GM21529 (cell line): ENCODE data around the gene MLH1.
A peak's percentile ranks its signal among the peaks of the same experiment; 100 is the strongest.
"Not testable (repeated sequence)": the region's sequence is repeated elsewhere in the genome, so short reads cannot be mapped to it uniquely, and the experiment has no call there.

Experiments used
- ATAC-seq: cut with Tn5 transposase; IDR thresholded peaks from one replicate; pipeline ENCODE4 v1.9.1; 2021; ENCODE audit not compliant: unreplicated experiment

MLH1 gene

DNA sequence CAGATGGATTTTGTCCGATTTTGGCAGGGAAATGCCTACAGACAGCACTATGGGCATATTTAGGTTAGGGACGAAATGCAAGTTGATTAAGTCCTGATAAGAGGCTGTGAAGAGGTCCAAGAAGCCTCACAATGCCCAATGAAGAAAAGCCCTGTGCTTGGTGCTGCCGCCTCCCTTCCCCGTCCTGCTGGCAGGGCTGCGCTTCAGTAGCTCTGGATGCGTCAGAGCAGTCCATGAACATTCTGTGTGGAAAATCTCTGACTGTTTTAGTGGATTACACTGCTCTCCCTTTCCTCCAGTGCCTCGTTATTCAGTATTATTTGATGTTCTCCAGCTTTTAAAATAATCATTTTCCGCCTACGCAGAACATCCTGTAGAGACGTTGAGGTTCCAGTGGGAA, 39.6 kb downstream of the MLH1 start:
- ATAC-seq = no peak

- no peak for ATAC-seq
Measured at GRCh38 chr3:37037352-37037751, 44.0 kb downstream of the MLH1 start.

DNA sequence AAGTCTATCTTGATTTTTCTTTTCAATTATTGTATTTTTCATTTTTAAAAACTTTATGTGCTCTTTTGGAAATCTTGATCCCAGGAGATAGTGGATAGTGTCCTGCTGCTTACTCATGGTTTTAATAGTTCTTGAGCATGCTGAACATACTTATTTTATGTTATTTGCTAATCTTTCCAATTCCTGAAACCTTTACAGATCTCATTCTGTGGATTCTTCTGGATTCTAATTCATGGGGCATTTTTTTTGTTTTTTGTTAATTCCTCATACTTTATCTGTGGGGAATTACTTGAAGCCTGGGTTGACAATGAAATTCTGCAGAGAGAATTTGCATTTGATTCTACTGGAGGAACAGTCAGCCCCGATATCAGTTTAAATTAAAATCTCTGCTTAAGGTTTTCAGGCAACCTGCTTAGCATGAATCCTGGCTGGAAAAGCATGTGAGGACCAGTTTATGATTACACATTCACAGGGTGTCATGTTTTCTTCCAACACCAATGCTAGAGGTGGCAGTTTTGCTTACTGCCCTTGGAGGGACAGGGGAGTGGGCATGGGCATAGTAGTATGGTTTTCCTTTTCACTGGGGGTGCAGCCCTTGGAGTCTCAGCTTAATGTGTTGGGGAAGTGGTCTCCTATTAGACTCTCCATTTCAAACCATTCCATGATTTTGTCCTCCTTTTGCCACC, 46.0 kb downstream of the MLH1 start:
- ATAC-seq = no peak

DNA sequence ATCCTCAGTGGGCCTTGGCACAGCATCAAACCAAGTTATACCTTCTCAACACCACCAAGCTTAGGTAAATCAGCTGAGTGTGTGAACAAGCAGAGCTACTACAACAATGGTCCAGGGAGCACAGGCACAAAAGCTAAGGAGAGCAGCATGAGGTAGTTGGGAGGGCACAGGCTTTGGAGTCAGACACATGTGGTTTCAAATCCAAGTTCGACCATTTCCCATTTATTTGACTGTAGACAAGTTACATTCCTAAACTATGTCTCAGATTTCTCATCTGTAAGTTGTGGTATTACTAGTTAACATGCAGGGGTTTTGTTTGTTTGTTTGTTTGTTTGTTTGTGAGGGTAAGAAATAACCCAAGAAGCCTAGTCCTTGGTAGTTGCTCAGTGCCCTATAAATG, 46.9 kb downstream of the MLH1 start:
- ATAC-seq = no peak

DNA sequence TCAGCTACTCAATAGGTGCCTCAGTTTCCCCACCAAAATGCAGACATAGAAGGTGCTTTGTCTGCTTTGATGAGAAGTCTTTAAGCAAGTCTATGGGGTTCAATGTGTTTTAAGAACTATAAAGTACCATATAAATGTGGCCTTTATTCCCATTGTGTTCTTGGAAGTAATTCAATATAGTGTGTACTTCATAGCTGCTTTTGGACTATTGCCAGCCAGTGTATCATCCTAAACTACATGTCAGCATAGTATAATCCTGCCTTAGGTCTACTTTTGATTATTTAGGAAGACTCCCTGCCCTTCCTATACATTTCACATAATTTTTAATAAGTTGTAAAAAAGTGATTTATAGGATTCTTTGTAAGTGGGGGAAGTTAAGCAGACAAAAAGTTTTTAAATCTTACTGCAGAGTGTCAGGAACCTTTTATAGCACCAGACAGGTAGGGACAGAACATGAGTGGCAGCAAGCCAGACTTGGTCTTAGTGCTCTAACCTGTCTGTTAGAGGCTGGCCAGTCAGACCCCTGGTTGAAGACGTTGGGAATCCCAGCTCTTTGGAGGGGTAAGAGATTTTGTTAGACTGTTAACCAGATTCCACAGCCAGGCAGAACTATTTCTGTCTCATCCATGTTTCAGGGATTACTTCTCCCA, 48.4 kb downstream of the MLH1 start:
- ATAC-seq = no peak

DNA sequence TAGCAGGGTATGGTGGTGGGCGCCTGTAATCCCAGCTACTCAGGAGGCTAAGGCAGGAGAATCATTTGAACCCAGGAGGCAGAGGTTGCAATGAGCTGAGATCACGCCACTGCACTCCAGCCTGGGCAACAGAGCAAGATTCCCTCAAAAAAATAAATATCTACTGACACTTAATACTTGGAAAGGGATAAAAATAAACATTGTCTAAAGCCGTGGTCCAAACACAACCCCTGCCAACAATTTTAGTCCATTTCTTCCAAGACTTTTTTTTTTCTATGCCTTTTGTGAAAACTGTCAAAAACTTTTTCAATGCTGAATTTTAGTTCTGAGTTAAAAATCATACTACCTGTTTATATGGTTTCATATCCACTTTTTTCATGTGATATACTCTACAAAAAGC, 49.4 kb downstream of the MLH1 start:
- ATAC-seq = not testable (repeated sequence)

DNA sequence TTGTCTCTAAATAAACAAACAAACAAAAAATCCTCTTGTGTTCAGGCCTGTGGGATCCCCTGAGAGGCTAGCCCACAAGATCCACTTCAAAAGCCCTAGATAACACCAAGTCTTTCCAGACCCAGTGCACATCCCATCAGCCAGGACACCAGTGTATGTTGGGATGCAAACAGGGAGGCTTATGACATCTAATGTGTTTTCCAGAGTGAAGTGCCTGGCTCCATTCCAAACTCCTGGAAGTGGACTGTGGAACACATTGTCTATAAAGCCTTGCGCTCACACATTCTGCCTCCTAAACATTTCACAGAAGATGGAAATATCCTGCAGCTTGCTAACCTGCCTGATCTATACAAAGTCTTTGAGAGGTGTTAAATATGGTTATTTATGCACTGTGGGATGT, 57.0 kb downstream of the MLH1 start:
- ATAC-seq = no peak

DNA sequence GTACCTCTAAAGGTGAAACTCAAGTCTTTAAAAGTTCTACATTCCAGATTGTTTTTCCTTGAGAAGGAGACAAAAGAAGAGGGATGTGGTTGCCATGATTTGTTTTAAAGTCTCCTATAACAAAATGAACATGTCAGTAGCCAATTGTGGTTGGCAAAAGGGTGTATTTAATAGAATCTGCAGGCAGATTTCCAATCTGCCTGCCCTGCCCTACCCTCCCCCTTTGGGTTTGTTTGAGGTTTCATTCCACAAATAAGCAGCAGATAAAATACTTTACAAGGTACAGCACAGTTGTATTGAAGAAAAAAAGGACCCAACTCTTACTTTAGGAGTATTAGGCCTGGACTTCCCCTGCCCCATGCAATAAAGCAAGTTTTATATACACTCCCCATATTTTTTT, 59.5 kb downstream of the MLH1 start:
- no peak for ATAC-seq

DNA sequence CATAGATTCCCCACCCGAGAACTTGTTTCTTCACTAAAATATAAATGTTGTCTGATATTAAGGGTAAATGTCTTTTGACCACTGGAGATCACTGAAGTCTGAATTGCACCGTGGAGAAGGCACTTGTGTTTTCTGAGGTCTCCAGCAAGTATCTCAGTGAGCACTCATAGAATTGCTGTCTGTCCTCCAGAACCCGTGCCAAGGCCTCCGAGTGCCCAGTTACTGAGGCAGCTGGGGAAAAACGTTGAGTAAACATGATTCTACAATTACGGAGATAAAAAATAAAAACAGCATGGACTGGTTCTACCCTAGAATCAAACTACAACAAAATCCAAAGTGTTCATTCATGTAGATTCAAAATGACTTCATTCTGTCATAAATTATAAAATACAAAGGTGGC, 60.0 kb downstream of the MLH1 start:
- no peak for ATAC-seq

DNA sequence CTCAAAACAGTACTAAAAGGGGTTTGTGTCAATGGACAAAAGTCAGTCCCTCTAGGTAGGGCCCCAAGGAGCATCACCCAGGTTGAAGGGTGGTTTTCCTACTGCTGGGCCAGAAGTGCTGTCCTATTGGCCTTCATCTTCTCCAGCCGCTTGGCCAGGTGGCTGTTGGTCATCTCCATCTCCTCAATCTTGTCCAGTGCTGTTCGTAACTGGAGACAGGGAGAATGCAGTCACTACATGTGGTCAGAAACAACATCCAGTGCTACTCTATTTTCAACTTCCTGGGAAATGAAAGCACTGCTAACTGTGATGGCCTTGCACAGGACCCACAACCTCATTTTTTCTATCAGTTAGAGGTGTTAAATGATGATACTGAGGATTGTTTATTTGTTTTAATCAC, 60.4 kb downstream of the MLH1 start:
- no peak for ATAC-seq

DNA sequence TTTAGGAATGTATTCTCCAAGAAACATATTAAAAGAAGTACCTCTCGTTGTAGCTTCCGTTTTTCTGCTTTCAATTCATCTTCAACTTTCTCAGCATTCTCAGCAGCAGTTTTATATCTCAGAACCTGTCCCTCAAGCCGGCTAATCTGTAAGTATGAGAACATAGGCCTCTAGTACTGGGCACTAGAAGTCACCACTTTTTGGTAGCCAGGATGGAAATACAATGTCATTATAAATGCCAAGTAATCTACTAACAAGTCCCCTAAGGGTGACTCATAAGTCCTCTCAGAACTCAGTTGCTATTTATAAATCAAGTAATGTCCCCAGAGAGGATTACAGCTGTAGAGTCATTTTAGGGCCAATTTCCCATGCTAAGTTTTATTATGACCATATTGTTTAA, 61.1 kb downstream of the MLH1 start:
- ATAC-seq = peak; percentile 91

- not testable (repeated sequence) for ATAC-seq
Measured at GRCh38 chr3:37055077-37055476, 61.8 kb downstream of the MLH1 start.

DNA sequence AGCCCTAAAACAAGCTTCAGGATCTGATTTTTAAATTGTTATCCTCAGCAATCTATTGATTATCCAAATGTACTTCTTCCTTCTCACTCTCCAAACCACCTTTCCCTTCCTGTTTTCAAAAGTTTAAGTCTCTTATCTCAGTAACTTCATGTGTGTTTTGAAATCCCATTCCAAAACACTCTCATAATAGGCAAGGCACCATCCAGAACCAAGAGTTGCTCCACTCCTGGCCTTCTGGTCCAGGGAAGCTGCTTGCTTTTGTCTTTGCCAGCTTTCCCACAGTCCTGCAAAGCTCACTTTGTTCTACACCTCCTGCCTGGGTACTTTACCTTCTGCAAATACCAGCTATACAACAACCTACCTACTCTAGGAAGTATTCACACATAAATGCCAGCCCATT, 63.5 kb downstream of the MLH1 start:
- ATAC-seq = no peak

GRCh38 chr3:37058117-37058516, 64.8 kb downstream of the MLH1 start:
- no peak for ATAC-seq

DNA sequence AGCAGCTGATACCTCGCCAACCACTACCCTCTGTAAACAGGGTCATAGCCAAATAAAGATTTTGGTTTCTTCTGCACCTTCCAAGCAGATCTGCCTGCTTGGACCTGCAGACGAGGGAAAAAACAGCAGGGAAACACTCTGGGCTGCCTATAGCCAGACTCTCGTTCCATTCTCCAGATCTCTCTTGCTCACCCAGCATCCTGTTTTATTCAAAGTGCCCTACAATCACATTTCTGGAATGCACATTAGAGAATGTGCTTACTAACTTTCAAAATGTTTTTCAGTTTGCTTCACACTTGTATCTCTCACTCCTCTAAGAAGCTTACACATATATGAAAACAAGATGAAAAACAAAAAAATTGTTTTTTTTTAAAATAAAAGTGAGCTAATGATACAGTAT, 71.4 kb downstream of the MLH1 start:
- no peak for ATAC-seq

DNA sequence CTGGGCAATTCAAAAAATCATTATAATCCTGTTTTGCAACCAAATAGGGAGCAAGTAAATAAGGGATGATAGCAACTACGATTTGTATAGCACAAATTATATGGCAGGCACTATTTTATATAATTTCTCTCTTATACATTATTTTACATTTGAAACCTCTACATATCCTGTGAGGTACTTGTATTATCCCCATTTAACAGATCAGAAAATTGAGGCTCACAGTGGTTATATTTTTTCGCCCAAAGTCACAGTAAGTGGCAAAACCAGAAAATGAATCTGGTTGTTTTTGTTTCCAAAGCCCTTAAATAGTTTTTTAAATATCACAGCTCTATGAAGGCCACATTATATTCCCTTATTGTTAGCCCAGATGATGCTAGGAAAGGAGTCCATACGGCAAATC, 74.3 kb downstream of the MLH1 start:
- ATAC-seq = no peak

DNA sequence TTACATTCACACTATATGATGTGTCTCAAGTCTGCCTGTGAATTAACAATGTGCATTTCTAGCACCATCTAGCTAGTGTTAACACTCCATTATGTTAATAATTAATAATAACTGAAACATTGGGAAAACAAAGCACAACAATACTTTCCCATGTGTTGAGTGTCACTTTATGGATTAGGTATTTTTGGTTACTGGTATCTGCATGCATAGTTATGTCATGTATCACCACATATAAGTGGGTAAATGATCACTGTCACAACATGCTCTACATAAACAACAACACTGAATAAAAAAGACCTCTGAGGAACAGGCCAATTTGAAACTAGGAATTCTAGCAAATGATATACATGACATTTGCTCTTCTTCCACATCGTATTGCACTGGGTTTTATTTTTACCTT, 74.7 kb downstream of the MLH1 start:
- ATAC-seq = no peak

GRCh38 chr3:37071921-37072320, 78.6 kb downstream of the MLH1 start:
- no peak for ATAC-seq

DNA sequence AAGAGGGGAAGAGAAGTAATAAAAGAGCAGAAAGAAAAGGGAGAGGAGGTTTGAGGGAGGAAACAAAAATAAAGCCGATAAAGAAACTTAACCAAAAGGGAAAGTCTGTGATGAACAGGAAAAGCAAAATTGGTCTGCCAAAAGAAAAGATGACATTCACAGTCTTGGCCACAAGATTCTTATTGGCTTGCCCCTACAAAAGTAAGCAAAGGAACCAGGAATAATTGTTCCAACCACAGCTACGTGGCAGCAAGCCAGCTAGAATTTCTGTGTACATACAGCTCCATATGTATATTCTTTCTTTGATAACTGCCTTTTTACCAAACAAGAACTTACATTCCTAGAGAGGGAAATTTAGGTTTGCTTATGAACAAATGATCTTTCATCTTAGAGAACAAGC, 79.6 kb downstream of the MLH1 start:
- ATAC-seq = no peak

DNA sequence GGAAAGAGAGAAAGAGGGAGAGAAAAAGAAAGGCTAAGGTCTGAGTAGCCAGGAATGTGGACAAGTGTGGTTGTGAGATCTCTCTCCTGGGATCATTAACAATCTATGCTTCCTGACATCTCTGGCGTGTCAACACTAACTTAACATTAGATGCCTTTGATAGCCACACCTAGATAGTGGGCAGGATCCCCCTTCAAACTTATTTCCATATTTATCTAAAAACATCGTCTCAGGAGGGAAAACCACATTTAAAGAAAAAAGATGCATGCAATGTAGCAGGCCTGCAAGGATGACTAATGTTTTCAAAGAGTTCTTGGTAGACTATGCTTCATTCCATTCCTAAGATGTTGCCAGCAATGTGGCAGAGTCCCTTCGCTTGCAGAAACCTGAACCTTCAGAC, 80.9 kb downstream of the MLH1 start:
- ATAC-seq = no peak

DNA sequence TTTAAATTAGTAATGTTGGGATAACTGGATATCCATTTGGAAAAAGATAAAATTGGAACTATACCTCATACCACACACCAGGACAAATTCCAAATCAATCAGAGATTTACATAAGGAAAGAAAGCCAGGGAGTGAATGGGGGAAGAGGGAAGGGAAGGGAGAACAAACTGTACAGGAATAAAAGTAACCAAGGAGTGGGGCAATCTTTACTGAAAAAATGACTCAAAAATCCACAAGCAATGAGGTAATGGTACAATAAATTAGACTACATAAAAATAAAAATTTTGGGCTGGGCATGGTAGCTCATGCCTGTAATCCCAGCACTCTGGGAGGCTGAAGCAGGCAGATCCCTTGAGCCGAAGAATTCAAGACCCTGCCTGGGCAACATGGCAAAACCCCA, 82.6 kb downstream of the MLH1 start:
- ATAC-seq = no peak

GRCh38 chr3:37082317-37082716, 89.0 kb downstream of the MLH1 start:
- ATAC-seq = no peak

- no peak for ATAC-seq
Measured at GRCh38 chr3:37086918-37087317, 93.6 kb downstream of the MLH1 start.
